ENCODE data around the gene PPM1H. TPM values are rescaled to one million over a fixed set of nuclear protein-coding genes. Genes with fewer than 3 reads are reported as not detected.

The PPM1H gene
- total and polyA plus RNA-seq, 2 donors (not counting 1 experiment from before 2014, with no cell fraction given), result 0.01 TPM; not detected in 1

DNA sequence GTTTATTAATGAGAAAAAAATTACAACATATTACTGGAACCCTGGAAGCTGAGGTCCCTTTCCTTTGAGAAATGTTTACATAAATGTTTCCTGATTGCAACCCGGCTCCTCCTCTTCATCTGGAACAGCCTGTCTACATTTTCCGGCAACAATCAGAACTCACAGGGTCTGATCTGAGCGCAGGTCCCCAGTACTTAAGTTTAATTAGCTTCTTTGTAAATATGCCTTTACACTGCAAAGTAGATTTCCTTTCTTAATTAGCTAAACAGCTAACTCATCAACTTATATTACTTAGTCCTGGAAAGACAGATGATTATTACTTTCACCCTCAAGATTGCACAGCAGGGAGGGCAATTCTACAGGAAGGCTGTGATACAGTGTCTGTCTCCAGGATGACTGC, 255.3 kb downstream of the PPM1H start:
- Histone ChIP-seq H2AFZ (ENCODE audit: insufficient read depth, low read depth, low read length, poor library complexity, severe bottlenecking) (no peak overlapping the region), H3K27ac (ENCODE audit: low read length in 2 of 2) (no peak overlapping the region), H3K36me3 (replicated peaks in 1 of 2; ENCODE audit: control extremely low read depth in 1 of 2, control insufficient read depth in 1 of 2, extremely low read depth in 1 of 2, insufficient read depth in 2 of 2, low read length in 1 of 2) (no peaks in the 10 kb centered on the region), H3K4me3 (ENCODE audit: control extremely low read depth in 1 of 5, extremely low read depth in 1 of 5, insufficient read depth in 1 of 5, low read depth in 2 of 5, low read length in 4 of 5) (no peak overlapping the region), H3K9ac (ENCODE audit: low read length) (no peak overlapping the region), H3K27me3 (replicated peaks in 1 of 4; ENCODE audit: control extremely low read depth in 1 of 4, control insufficient read depth in 3 of 4, insufficient read depth in 4 of 4, low read length in 3 of 4) (peaks cover 0 to 3% (median 0%) of the 10 kb centered on the region in 4 experiments), H3K9me3 (ENCODE audit: control extremely low read depth in 1 of 3, control insufficient read depth in 2 of 3, insufficient read depth in 1 of 3, low read length in 2 of 3) (peaks cover 0 to 21% (median 5%) of the 10 kb centered on the region in 3 donors), H3K4me1 (ENCODE audit: control insufficient read depth in 2 of 2, insufficient read depth in 2 of 2, low read length in 2 of 2) (no peaks in the 10 kb centered on the region), H3K4me2 (replicated peaks; ENCODE audit: low read depth, low read length, poor library complexity, severe bottlenecking) (no peak overlapping the region), H3K79me2 (ENCODE audit: control insufficient read depth, insufficient read depth, low read length) (no peaks in the 10 kb centered on the region), H4K20me1 (ENCODE audit: control insufficient read depth, insufficient read depth, low read length, poor library complexity, severe bottlenecking) (no peaks in the 10 kb centered on the region)
- H3K4me3 Mint-ChIP-seq, result no peak overlapping the region
- ChIA-PET POLR2A (no interaction called here), CTCF (no interaction called here)
- WGBS (ENCODE audit: insufficient coverage), result 100% methylated on average over 3 of the region's 3 CpGs
- TF ChIP-seq, protein P1, sequence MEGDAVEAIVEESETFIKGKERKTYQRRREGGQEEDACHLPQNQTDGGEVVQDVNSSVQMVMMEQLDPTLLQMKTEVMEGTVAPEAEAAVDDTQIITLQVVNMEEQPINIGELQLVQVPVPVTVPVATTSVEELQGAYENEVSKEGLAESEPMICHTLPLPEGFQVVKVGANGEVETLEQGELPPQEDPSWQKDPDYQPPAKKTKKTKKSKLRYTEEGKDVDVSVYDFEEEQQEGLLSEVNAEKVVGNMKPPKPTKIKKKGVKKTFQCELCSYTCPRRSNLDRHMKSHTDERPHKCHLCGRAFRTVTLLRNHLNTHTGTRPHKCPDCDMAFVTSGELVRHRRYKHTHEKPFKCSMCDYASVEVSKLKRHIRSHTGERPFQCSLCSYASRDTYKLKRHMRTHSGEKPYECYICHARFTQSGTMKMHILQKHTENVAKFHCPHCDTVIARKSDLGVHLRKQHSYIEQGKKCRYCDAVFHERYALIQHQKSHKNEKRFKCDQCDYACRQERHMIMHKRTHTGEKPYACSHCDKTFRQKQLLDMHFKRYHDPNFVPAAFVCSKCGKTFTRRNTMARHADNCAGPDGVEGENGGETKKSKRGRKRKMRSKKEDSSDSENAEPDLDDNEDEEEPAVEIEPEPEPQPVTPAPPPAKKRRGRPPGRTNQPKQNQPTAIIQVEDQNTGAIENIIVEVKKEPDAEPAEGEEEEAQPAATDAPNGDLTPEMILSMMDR (IDR thresholded peaks at IDR 0.05), result no peak
- no peak for TF ChIP-seq EZH2 (IDR thresholded peaks at IDR 0.05; ENCODE audit: borderline replicate concordance, insufficient read depth, low read depth, low read length, poor library complexity, severe bottlenecking)
- H3K9me3 Mint-ChIP-seq (ENCODE audit: insufficient read depth), result no peaks in the 10 kb centered on the region
- ATAC-seq (ENCODE audit: low read depth) (no peak), DNase-seq (no peak)
- H3K4me1 Mint-ChIP-seq, result peaks cover 3% of the 10 kb centered on the region
- peaks cover 10% of the 10 kb centered on the region for H3K27me3 Mint-ChIP-seq
- H3K27ac Mint-ChIP-seq, result no peak overlapping the region
- intact Hi-C loops (cut with micrococcal nuclease), result no loop called here

DNA sequence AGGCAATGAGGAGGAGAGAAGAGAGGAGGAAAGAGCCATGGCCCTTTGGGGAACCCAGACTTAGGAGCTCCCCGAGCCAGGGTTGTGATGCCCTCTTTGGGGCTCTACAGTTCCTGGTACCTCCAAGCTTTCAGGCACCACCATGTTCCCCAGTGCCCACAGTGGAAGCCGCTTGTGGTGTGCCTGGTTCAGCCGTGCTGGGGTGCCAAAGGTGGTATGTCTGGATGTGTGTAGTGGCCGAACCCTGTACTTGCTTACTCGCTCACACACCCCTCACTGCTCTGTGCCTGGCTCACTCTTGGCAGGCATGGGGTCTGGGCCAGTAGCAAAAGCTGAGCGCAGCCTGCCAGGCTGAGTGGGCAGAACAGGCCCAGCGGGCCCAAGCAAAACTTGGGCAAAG, 257.6 kb downstream of the PPM1H start:
- Histone ChIP-seq H3K36me3 (replicated peaks in 1 of 2; ENCODE audit: control extremely low read depth in 1 of 2, control insufficient read depth in 1 of 2, extremely low read depth in 1 of 2, insufficient read depth in 2 of 2, low read length in 1 of 2) (no peaks in the 10 kb centered on the region), H3K4me3 (ENCODE audit: control extremely low read depth in 1 of 5, extremely low read depth in 1 of 5, insufficient read depth in 1 of 5, low read depth in 2 of 5, low read length in 4 of 5) (no peak overlapping the region), H3K9ac (ENCODE audit: low read length) (no peak overlapping the region), H3K4me2 (replicated peaks; ENCODE audit: low read depth, low read length, poor library complexity, severe bottlenecking) (no peak overlapping the region), H3K9me3 (ENCODE audit: control extremely low read depth in 1 of 3, control insufficient read depth in 2 of 3, insufficient read depth in 1 of 3, low read length in 2 of 3) (peaks cover 0 to 21% (median 5%) of the 10 kb centered on the region in 3 donors), H3K79me2 (ENCODE audit: control insufficient read depth, insufficient read depth, low read length) (no peaks in the 10 kb centered on the region), H3K27ac (ENCODE audit: low read length in 2 of 2) (no peak overlapping the region), H4K20me1 (ENCODE audit: control insufficient read depth, insufficient read depth, low read length, poor library complexity, severe bottlenecking) (no peaks in the 10 kb centered on the region), H3K27me3 (replicated peaks in 1 of 4; ENCODE audit: control extremely low read depth in 1 of 4, control insufficient read depth in 3 of 4, insufficient read depth in 4 of 4, low read length in 3 of 4) (peaks cover 0 to 3% (median 0%) of the 10 kb centered on the region in 4 experiments), H2AFZ (ENCODE audit: insufficient read depth, low read depth, low read length, poor library complexity, severe bottlenecking) (no peak overlapping the region), H3K4me1 (ENCODE audit: control insufficient read depth in 2 of 2, insufficient read depth in 2 of 2, low read length in 2 of 2) (no peaks in the 10 kb centered on the region)
- DNase-seq (no peak), ATAC-seq (ENCODE audit: low read depth) (no peak)
- no peaks in the 10 kb centered on the region for H3K9me3 Mint-ChIP-seq (ENCODE audit: insufficient read depth)
- CTCF ChIA-PET, result no interaction called here
- peaks cover 10% of the 10 kb centered on the region for H3K27me3 Mint-ChIP-seq
- peaks cover 3% of the 10 kb centered on the region for H3K4me1 Mint-ChIP-seq
- intact Hi-C loops (cut with micrococcal nuclease), result no loop called here
- TF ChIP-seq, protein P1 (IDR thresholded peaks at IDR 0.05), result no peak
- no peak for TF ChIP-seq EZH2 (IDR thresholded peaks at IDR 0.05; ENCODE audit: borderline replicate concordance, insufficient read depth, low read depth, low read length, poor library complexity, severe bottlenecking)
- H3K27ac Mint-ChIP-seq, result no peak overlapping the region
- 90% methylated on average over 3 of the region's 7 CpGs for WGBS (ENCODE audit: insufficient coverage)
- no peak overlapping the region for H3K4me3 Mint-ChIP-seq
- POLR2A ChIA-PET, result no interaction called here

All from B cell (primary cell).